Panc1 (cell line): ENCODE data around the gene UBE2E2. TPM values are rescaled to one million over a fixed set of nuclear protein-coding genes. Genes with fewer than 3 reads are reported as not detected.

Experiments
- ATAC-seq: fragments of 200-7000 bp; cut with Tn5 transposase; 2 replicates; pipeline ENCODE4 v1.9.1; 2020; ENCODE audit warnings: mild to moderate bottlenecking, moderate library complexity
- BruUV-seq: library from RNA; stranded (reverse); fragments of 400-500 nt; replicated peaks from 2 replicates; lab custom pipeline; 2021; lab: Mats Ljungman, UMichigan
- CTCF ChIA-PET: fragments of 300-600 bp; sonication (Branson Sonifier 250); formaldehyde crosslinking; loops from one replicate; lab custom pipeline; 2022; ENCODE audit warnings: antibody characterized with exemption; lab: Charles Lee
- POLR2A ChIA-PET: fragments of 300-600 bp; sonication (Branson Sonifier 250); formaldehyde crosslinking; loops from one replicate; lab custom pipeline; 2022; ENCODE audit warnings: antibody characterized with exemption; lab: Charles Lee
- DNase-seq: peaks from one replicate; pipeline ENCODE4 v3.0.0-alpha.2; 2010; ENCODE audit warnings: low read depth, low spot score
- H3K27ac ChIP-seq: 2 replicates; pipeline ENCODE4 v1.5.1; 2011; ENCODE audit warnings: mild to moderate bottlenecking, low read length, inconsistent platforms
- H3K27me3 ChIP-seq: fragments of 200-500 bp; sonication (Bioruptor generic); 2 replicates; pipeline ENCODE4 v1.6.0; 2014; ENCODE audit warnings: low read length, inconsistent platforms; ENCODE audit not compliant: control insufficient read depth, insufficient read depth
- H3K36me3 ChIP-seq: fragments of 200-500 bp; sonication (Bioruptor generic); 2 replicates; pipeline ENCODE4 v1.5.1; 2014; ENCODE audit warnings: inconsistent platforms, mild to moderate bottlenecking, low read length, moderate library complexity; ENCODE audit not compliant: control insufficient read depth, insufficient read depth
- H3K4me1 ChIP-seq: 2 replicates; pipeline ENCODE4 v1.5.1; 2011; ENCODE audit warnings: inconsistent platforms, mild to moderate bottlenecking, low read length, moderate library complexity; ENCODE audit not compliant: control insufficient read depth, insufficient read depth
- H3K4me3 ChIP-seq, 2 experiments: 2 replicates each; pipeline ENCODE4 v1.5.1; 2011 to 2012; ENCODE audit warnings: low read depth in 2 of 2, low read length in 2 of 2, mild to moderate bottlenecking in 2 of 2, inconsistent platforms in 1 of 2, moderate library complexity in 1 of 2
- H3K9me3 ChIP-seq: fragments of 200-500 bp; sonication (Bioruptor generic); 2 replicates; pipeline ENCODE4 v1.5.1; 2014; ENCODE audit warnings: low read depth, mild to moderate bottlenecking, inconsistent platforms, low read length, moderate library complexity; ENCODE audit not compliant: control insufficient read depth, insufficient read depth
- CTCF ChIP-seq: fragments of 450-650 bp; IDR thresholded peaks from 2 replicates; pipeline ENCODE4 v1.5.1; 2017; ENCODE audit warnings: mild to moderate bottlenecking
- POLR2AphosphoS5 ChIP-seq: IDR thresholded peaks from 2 replicates; pipeline ENCODE4 v1.6.1; 2012; ENCODE audit warnings: mild to moderate bottlenecking, low read depth, low read length, moderate library complexity
- REST ChIP-seq, 2 experiments: IDR thresholded peaks; 2 replicates each; pipeline ENCODE4 v1.6.1; 2011 to 2012; ENCODE audit warnings: low read depth in 2 of 2, control low read depth in 1 of 2, low read length in 1 of 2, mild to moderate bottlenecking in 1 of 2, moderate library complexity in 1 of 2; ENCODE audit not compliant: insufficient read depth in 1 of 2
- SIN3A ChIP-seq: IDR thresholded peaks from 2 replicates; pipeline ENCODE4 v1.6.1; 2012; ENCODE audit warnings: low read depth, mild to moderate bottlenecking, low read length, moderate library complexity, borderline replicate concordance; ENCODE audit not compliant: insufficient read depth
- TCF7L2 ChIP-seq: IDR thresholded peaks from 2 replicates; pipeline ENCODE4 v1.6.1; 2011; ENCODE audit warnings: mild to moderate bottlenecking, low read depth, low read length, inconsistent platforms
- in situ Hi-C: cut with HindIII; loops from 2 replicates; pipeline ENCODE4 v1.10.0; 2016; ENCODE audit warnings: low sequenced_read_pairs, low pct_unique_long_range_greater_than_20kb
- intact Hi-C: fragments of 100-400 bp; cut with micrococcal nuclease; formaldehyde crosslinking; loops from one replicate; pipeline ENCODE4 v1.10.0; 2022; ENCODE audit not compliant: unreplicated experiment
- total RNA-seq: library from RNA; stranded (reverse); gene quantifications from one replicate; pipeline ENCODE4 v1.2.1, GENCODE V29; 2021; ENCODE audit not compliant: unreplicated experiment

The UBE2E2 gene
- total RNA-seq, 1 experiment from 2014 or later = 38.2 TPM

- in situ Hi-C loops (no loop called here), intact Hi-C loops (no loop called here)
- TF ChIP-seq SIN3A (no peak), CTCF (no peak), REST (IDR thresholded peaks at IDR 0.05; ENCODE audit: insufficient read depth in 1 of 2, low read depth in 2 of 2, low read length in 1 of 2) (no peak), TCF7L2 (no peak)
- H3K27ac ChIP-seq = no peak overlapping the region
- no peaks in the 10 kb centered on the region for H3K9me3 ChIP-seq
- ChIA-PET CTCF (no interaction called here), POLR2A (no interaction called here)
- no TSS peak for BruUV-seq
- no peaks in the 10 kb centered on the region for H3K27me3 ChIP-seq
- H3K4me3 ChIP-seq = no peak overlapping the region
- no peak for DNase-seq
- no peaks in the 10 kb centered on the region; the same call in 1 of the 2 replicates for H3K4me1 ChIP-seq
- no peak for ATAC-seq
- no peaks in the 10 kb centered on the region for H3K36me3 ChIP-seq
These were observed 201.1 kb downstream of the UBE2E2 start for GRCh38 chr3:23404246-23404645.

GRCh38 chr3:23405081-23405480, 202.0 kb downstream of the UBE2E2 start:
- Histone ChIP-seq H3K4me3 (no peak overlapping the region), H3K9me3 (no peaks in the 10 kb centered on the region), H3K27ac (no peak overlapping the region), H3K4me1 (no peaks in the 10 kb centered on the region; the same call in 1 of the 2 replicates), H3K27me3 (no peaks in the 10 kb centered on the region), H3K36me3 (no peaks in the 10 kb centered on the region)
- TF ChIP-seq REST (IDR thresholded peaks at IDR 0.05; ENCODE audit: insufficient read depth in 1 of 2, low read depth in 2 of 2, low read length in 1 of 2) (no peak), TCF7L2 (no peak), POLR2AphosphoS5 (no peak)
- BruUV-seq = no TSS peak
- POLR2A ChIA-PET = no interaction called here
- CTCF ChIA-PET = no interaction called here
- intact Hi-C loops (no loop called here), in situ Hi-C loops (no loop called here)
- no peak for ATAC-seq
- DNase-seq = no peak
